HG03565 (cell line): ENCODE measurements around the gene TOP2A.

Source experiments
- ATAC-seq: cut with Tn5 transposase; IDR thresholded peaks from one replicate; pipeline ENCODE4 v1.9.1; 2021; ENCODE audit warnings: mild to moderate bottlenecking, moderate library complexity; ENCODE audit not compliant: unreplicated experiment

TOP2A gene

DNA sequence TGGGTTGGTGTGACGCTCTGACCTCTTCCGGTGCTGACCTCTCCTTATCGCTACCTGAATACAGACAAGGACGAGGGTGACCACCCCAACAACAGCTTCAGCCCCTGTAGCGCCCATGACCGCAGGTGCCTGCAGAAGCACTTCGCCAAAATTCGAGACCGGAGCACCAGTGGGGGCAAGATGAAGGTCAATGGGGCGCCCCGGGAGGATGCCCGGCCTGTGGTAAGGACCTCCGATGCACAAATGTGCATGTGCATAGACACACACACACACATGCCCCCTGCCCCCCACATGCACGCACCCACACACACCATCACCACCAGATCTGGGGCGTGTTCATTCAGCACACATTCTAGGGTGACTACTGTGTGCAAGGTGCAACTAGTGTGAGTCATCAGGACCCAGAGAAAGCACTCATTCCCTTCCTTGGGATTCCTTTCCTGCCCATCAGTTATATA lies 35.3 kb upstream of the TOP2A start:
- no peak for ATAC-seq

- ATAC-seq: no peak
Measured at GRCh38 chr17:40452216-40452787, 34.6 kb upstream of the TOP2A start.

GRCh38 chr17:40451420-40451819 lies 33.7 kb upstream of the TOP2A start:
- no peak for ATAC-seq

- no peak for ATAC-seq
Measured at GRCh38 chr17:40450175-40450574, 32.5 kb upstream of the TOP2A start.

DNA sequence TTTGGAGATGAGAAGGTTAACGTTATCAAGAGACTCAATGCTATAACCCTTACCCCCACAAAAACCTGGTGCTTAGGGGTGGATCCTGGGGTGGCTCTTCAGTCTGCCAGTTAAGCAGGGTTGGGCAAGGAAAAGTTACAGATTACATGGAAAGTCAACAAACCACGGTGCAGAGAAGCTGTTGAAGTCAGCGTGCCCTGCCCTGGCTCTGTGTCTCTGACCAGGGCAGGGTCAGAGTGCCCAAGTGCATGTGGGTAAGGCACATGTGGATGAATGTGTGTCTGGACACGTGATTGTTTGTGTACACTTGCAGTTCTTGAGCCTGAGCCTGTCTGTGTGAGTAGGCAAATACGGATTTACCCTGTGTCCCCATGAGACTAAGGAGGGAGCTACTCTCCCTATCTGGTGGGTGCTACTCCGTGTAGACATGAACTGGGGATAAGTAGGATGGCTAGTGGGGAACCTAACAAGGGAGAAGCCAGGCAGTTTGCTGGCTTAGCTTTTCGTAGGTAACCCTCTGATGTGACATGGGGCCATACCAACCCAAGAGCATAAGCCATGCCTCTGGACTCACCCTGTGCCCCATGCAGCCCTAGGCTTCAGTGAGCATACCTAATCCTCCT lies 31.1 kb upstream of the TOP2A start:
- no peak for ATAC-seq

- no peak for ATAC-seq
Measured at GRCh38 chr17:40448213-40448638, 30.5 kb upstream of the TOP2A start.

DNA sequence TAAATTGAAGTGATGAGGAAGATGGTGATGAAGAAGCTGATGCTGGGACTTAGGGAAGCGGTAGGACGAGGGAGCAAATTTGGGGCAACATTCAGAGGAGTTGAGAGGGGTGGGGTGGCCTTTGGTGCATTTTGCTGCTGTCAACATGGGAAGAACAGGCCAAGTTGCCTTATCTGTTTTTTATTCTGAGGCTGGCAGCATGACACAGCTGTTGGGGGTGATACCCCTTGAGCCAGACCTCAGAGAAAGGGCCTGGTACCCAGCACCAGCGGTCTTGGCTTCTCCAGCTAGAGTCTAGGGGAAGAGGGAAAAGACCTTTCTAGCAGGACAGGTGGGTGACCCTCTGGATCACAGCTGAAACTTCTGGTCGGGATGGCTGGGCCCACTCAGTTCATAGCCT lies 30.1 kb upstream of the TOP2A start:
- no peak for ATAC-seq

DNA sequence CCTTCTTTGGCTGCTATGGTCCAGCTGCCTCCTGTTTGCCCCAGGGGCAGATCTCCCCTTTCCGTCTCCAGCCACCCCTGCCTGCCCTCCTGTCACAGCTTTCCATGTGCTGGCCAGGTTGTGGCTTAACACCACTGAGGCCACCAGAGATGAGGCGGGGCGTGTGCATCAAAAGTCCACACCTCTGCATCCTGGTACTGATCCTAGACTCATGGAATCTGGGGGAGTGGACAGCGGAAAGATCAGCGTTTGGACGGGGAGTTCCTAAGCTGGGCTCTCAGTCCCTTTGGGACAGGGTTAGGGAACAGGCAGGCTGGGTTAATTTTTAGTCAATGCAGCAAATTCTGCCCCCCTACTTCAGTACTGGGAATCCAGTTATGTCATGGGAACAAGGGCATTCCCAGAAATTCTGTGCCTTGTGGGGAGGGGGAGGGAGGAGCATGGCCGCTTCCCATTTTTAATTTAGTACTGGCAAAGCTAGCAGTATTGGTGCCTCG lies 29.5 kb upstream of the TOP2A start:
- ATAC-seq: no peak

GRCh38 chr17:40445751-40446468 lies 28.2 kb upstream of the TOP2A start:
- no peak for ATAC-seq

- ATAC-seq: no peak
Measured at GRCh38 chr17:40443988-40444899, 26.5 kb upstream of the TOP2A start.

- ATAC-seq: no peak
Measured at GRCh38 chr17:40443196-40443987, 25.7 kb upstream of the TOP2A start, which contains the start of gene IGFBP4. IGFBP4 (plus strand) TSS chr17:40443450; CDS start chr17:40443736, 286 bp downstream.

DNA sequence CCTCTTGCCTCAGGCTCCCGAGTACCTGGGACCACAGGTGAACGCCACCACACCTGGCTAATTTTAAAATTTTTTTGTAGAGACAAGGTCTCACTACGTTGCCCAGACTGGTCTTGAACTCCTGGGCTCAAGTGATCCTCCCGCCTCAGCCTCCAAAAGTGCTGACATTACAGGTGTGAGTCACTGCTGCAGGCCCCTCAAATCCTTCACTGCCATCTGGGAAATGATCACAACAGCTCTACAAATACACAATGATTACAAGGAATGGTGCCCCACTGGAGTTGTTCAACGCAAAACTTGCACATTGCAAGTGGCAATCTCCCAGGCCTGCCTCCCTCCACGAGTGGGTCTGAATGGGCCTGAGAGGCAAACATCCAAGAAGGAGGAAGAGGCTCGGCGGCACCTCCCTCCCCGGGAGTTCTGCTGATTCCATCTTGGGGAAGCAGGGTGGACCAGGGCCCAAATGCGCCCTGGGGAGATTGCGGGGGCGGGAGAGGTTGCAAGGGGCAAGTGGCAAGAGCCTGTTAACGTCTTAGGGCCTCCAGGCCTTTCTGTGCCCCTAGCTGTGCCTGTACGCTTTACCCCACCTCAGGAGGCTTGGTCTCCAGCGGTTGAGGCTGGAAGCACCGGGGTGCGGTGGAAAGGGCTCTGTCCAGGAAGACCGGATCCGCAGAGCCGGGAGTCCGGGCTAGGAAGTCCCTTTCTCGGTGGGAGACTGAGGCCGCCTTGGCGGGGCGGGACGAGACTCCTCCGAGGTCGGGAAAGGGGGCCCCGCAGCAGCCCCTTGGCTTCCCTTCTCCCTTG lies 24.9 kb upstream of the TOP2A start:
- no peak for ATAC-seq

DNA sequence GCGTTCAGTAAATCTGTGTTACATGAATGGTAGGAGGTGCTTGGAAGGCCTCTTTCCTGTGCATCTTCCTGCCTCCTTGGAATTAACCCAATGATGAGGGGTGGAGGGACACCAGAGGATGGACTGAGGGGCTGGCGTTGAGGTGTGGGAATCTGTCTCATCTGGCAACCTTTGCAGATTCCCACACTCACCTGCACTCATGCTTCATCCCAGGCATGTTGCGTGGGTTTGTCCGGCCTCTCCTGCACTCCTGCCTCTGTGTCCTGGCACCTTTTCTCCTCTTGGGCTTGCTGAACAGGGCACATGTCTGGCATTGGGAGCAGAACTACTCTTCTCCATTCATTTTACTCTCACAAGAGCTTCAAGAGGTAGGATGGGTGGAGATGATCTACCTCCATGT lies 22.5 kb upstream of the TOP2A start:
- no peak for ATAC-seq

- ATAC-seq: no peak
Measured at GRCh38 chr17:40437095-40437732, 19.5 kb upstream of the TOP2A start.

DNA sequence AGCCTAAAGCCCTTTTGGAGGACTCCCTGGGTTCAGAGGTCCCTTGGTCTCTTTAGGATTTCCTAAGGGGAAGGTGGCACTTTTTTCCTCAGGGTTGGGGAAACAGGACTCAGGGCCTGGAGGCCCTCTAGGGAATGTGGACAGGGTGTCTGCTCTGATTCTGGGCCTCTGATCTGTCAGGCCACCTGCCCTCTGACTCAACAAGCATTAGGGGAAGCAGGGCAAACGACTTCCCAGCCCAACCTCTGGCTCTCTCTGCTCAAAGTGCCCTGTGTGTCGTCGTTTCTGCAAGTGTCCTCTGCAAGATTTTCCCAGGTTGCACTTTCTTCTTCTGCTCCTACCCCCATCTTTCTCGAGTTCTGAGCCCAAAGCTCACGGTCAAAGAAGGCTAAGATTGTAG lies 18.9 kb upstream of the TOP2A start:
- ATAC-seq: no peak

DNA sequence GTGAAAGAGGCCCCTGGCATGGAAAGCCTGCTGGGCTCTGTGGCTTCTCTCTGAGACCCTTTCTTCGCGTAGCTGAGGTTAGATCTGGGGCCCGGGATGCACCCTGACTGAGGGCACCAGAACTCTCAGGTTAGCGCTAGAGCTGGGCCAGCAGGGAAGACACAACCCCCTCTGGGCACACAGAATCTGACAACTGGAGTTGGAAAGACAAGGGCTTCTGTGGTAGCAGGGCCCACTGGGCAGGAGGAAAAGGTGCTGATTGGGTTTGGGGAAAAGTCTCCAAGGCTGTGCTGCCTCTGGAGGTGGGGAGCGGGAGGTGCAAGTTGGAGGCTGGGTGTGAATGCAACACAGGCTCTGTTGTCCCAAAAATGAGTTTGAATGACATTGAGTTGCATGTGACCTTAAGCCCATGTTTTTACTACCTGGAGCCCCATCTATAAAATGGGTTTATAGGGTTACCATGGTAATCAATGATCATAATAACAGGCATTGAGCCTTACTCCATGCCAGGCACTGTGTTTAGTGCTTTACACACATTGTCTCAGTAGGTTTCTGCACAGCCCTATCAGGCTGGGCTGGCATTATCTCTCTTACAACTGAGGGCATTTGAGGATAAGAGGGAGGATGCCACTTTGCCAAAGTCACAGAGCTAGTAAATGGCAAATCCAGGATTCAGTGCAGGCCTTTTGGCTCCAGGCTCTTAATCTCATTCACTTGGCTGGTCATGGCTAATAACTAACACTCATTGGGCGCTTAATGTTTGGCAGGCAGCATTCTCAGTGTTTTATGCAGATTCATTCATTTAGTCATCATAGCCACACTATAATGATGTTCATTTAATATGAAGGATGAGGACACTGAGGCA lies 16.1 kb upstream of the TOP2A start:
- ATAC-seq: no peak

DNA sequence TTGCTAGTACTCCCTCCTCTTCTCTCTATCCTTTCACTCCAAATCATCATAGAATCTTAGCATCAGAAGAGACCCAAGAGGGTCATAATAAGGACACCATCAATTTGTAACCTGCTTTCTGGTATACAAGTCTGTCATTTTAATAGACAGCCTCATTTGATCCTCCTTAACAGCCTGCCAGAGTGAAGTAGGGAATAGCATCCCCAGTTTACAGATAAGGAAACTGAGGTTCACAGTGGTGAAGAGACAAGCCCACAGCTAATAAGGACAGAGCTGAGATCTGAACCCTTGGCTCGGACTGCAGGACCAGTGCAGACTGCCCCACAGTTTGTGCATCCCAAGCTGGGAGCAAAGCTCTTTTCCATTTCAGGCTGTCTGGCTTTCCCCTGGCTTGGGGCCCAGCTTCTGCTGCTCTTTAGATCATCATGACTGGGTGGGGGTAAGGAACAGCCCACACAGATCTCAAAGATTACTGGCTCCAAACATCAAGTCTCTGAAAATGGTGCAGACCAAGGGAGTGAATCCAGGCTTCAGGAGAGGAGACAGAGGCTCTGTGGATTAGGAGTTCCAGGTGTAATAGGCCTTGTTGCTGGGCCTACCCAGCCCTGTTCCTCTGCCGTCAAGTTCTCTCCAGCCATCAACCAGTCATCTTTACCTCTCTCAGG lies 15.3 kb upstream of the TOP2A start:
- no peak for ATAC-seq
